Liver (tissue), 9 donors: ENCODE results near the gene TECPR1. TPM values are rescaled to one million over a fixed set of nuclear protein-coding genes. Genes with fewer than 3 reads are reported as not detected.
A peak's percentile ranks its signal among the peaks of the same experiment; 100 is the strongest.

Source experiments
- DNase-seq: peaks from one replicate; pipeline ENCODE4 v3.0.0-alpha.2; 2017; ENCODE audit warnings: low spot score
- H3K27ac ChIP-seq, 2 donors: one replicate each; pipeline ENCODE4 v1.7.0; 2013; ENCODE audit warnings: inconsistent platforms in 2 of 2, low read length in 2 of 2, control low read depth in 1 of 2, low read depth in 1 of 2, mild to moderate bottlenecking in 1 of 2
- H3K27me3 ChIP-seq, 4 donors: one replicate each; pipeline versions ENCODE4 v1.6.1 to v1.7.0; 2013; ENCODE audit warnings: low read length in 3 of 4, inconsistent platforms in 1 of 4, mild to moderate bottlenecking in 1 of 4, moderate library complexity in 1 of 4; ENCODE audit not compliant: control insufficient read depth in 4 of 4, insufficient read depth in 4 of 4
- H3K36me3 ChIP-seq, 4 donors: one replicate each; pipeline versions ENCODE4 v1.6.1 to v1.7.0; 2013; ENCODE audit warnings: low read length in 3 of 4, mild to moderate bottlenecking in 3 of 4, low read depth in 1 of 4, moderate library complexity in 1 of 4; ENCODE audit not compliant: control insufficient read depth in 4 of 4, insufficient read depth in 3 of 4
- H3K4me1 ChIP-seq, 4 donors: one replicate each; pipeline versions ENCODE4 v1.6.1 to v1.7.0; 2013; ENCODE audit warnings: low read length in 3 of 4, mild to moderate bottlenecking in 3 of 4, moderate library complexity in 1 of 4; ENCODE audit not compliant: control insufficient read depth in 4 of 4, insufficient read depth in 4 of 4
- H3K4me3 ChIP-seq, 3 donors: one replicate each; pipeline versions ENCODE4 v1.6.1 to v1.7.0; 2013; ENCODE audit warnings: low read length in 3 of 3, control low read depth in 1 of 3, low read depth in 1 of 3, mild to moderate bottlenecking in 1 of 3
- H3K9ac ChIP-seq, 2 donors: one replicate each; pipeline ENCODE4 v1.7.0; 2013; ENCODE audit warnings: low read length in 2 of 2, mild to moderate bottlenecking in 2 of 2, moderate library complexity in 2 of 2, control low read depth in 1 of 2, low read depth in 1 of 2
- H3K9me3 ChIP-seq, 4 donors: one replicate each; pipeline versions ENCODE4 v1.6.1 to v1.7.0; 2013; ENCODE audit warnings: low read length in 3 of 4; ENCODE audit not compliant: control insufficient read depth in 4 of 4
- EGR1 ChIP-seq, 2 donors: IDR thresholded peaks; 2 replicates each; pipeline ENCODE4 v1.6.1; 2016 to 2018; ENCODE audit warnings: antibody characterized with exemption in 2 of 2, low read depth in 2 of 2
- FOXA1 ChIP-seq: IDR thresholded peaks from 2 replicates; pipeline ENCODE4 v1.6.1; 2016; ENCODE audit warnings: antibody characterized with exemption
- FOXA2 ChIP-seq: IDR thresholded peaks from 2 replicates; pipeline ENCODE4 v1.6.1; 2016; ENCODE audit warnings: antibody characterized with exemption
- GABPA ChIP-seq, 2 donors: IDR thresholded peaks in 1 of 2; conservative IDR thresholded peaks in 1 of 2; 2 replicates each; pipeline ENCODE4 v1.6.1; 2016; ENCODE audit warnings: antibody characterized with exemption in 2 of 2, mild to moderate bottlenecking in 1 of 2, moderate library complexity in 1 of 2
- HNF4A ChIP-seq, 2 donors: conservative IDR thresholded peaks; 2 replicates each; pipeline ENCODE4 v1.6.1; 2016; ENCODE audit warnings: antibody characterized with exemption in 2 of 2, mild to moderate bottlenecking in 2 of 2
- HNF4G ChIP-seq: IDR thresholded peaks from 2 replicates; pipeline ENCODE4 v1.6.1; 2016; ENCODE audit warnings: antibody characterized with exemption
- JUND ChIP-seq, 2 donors: IDR thresholded peaks; 2 replicates each; pipeline ENCODE4 v1.6.1; 2016; ENCODE audit warnings: antibody characterized with exemption in 2 of 2
- NR2F2 ChIP-seq: IDR thresholded peaks from 2 replicates; pipeline ENCODE4 v1.6.1; 2016; ENCODE audit warnings: antibody characterized with exemption
- RAD21 ChIP-seq, 2 donors: IDR thresholded peaks; 2 replicates each; pipeline ENCODE4 v1.6.1; 2016; ENCODE audit warnings: antibody characterized with exemption in 2 of 2, mild to moderate bottlenecking in 2 of 2
- RXRA ChIP-seq, 2 donors: IDR thresholded peaks; 2 replicates each; pipeline ENCODE4 v1.6.1; 2017 to 2018; ENCODE audit warnings: antibody characterized with exemption in 2 of 2, mild to moderate bottlenecking in 1 of 2
- SP1 ChIP-seq: IDR thresholded peaks from 2 replicates; pipeline ENCODE4 v1.6.1; 2018; ENCODE audit warnings: antibody characterized with exemption, mild to moderate bottlenecking
- TAF1 ChIP-seq: conservative IDR thresholded peaks from 2 replicates; pipeline ENCODE4 v1.6.1; 2016; ENCODE audit warnings: antibody characterized with exemption, mild to moderate bottlenecking
- YY1 ChIP-seq: IDR thresholded peaks from 2 replicates; pipeline ENCODE4 v1.6.1; 2016; ENCODE audit warnings: antibody characterized with exemption, mild to moderate bottlenecking
- WGBS: extraction: QIAGEN DNeasy Blood & Tissue Kit; methylation state at CpG from one replicate; pipeline ENCODE4 v1.1.7; 2013; 5-methylcytosine and 5-hydroxymethylcytosine counted together
- polyA plus RNA-seq, 2 donors: library from polyadenylated mRNA; stranded (reverse) in 1 of 2; unstranded in 1 of 2; fragments of 200-250 nt in 1 of 2; fragments of >200 nt in 1 of 2; fragmentation: Nextera tagmentation in 1 of 2; extraction: Ambion mirVana in 1 of 2; gene quantifications; one replicate each; pipeline versions ENCODE4 v1.2.1 to v1.2.3, GENCODE V29; 2013 to 2015
- total RNA-seq, 2 donors: library from RNA; depleted of rRNA; stranded (reverse); fragments of >200 nt; gene quantifications; one replicate each; pipeline ENCODE4 v1.2.3, GENCODE V29; 2014
- TF ChIP-seq, protein P1 (sequence below): fragments of 150-350 bp; IDR thresholded peaks from 2 replicates; pipeline ENCODE4 v1.5.1; 2017; ENCODE audit warnings: improper control_type of control experiment, low read depth, low read length; ENCODE audit not compliant: missing input control
- TF ChIP-seq, protein P2 (sequence below): IDR thresholded peaks from 2 replicates; pipeline ENCODE4 v1.6.1; 2016; ENCODE audit warnings: antibody characterized with exemption
- TF ChIP-seq, protein P3 (sequence below): IDR thresholded peaks from 2 replicates; pipeline ENCODE4 v1.6.1; 2016; ENCODE audit warnings: antibody characterized with exemption
- TF ChIP-seq, protein P4 (sequence below): IDR thresholded peaks from 2 replicates; pipeline ENCODE4 v1.6.1; 2016; ENCODE audit warnings: antibody characterized with exemption
- donor health status: healthy.
- donor health status: healthy.
- donor health status: healthy.
- donor health status: healthy.
- donor health status: healthy.

TECPR1 gene
- total and polyA plus RNA-seq, 4 donors = 3.3 to 16.3 (median 7.8) TPM

DNA sequence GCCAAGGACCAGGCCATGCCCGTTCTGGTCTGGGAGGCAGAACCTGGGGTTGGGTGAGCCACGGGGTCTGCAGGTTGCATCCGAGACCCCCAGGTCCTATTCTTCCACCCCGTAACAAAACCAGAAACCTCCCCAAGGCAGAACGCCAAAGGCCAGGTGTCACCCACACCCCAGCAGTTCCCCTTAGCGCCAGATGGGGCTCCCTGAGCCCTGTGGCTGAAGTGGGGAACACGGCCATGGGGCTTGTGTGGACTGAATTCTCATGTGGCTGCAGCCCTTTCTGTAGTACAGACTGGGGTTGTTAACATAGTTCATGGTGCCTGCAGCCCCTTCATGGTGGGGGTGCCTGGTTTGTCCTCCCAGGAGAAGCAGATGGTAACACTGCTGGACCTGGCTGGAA, 39.7 kb upstream of the TECPR1 start:
- DNase-seq = no peak
- Histone ChIP-seq H3K4me3 (no peak overlapping the region), H3K36me3 (peaks cover 10 to 16% (median 13%) of the 10 kb centered on the region in 4 donors), H3K27me3 (no peaks in the 10 kb centered on the region), H3K27ac (no peak overlapping the region), H3K9me3 (no peaks in the 10 kb centered on the region), H3K9ac (no peak overlapping the region), H3K4me1 (peaks cover 0 to 26% (median 13%) of the 10 kb centered on the region in 4 donors)
- TF ChIP-seq NR2F2 (no peak), HNF4G (no peak), HNF4A (conservative IDR thresholded peaks at IDR 0.05) (no peak), YY1 (no peak), SP1 (no peak), TAF1 (no peak), JUND (IDR thresholded peaks at IDR 0.05) (no peak), RAD21 (IDR thresholded peaks at IDR 0.05) (no peak), FOXA1 (no peak), GABPA (IDR thresholded peaks at IDR 0.05 in 1 of 2, conservative IDR thresholded peaks at IDR 0.05 in 1 of 2) (no peak), FOXA2 (no peak), EGR1 (IDR thresholded peaks at IDR 0.05; ENCODE audit: low read depth in 2 of 2) (no peak), RXRA (IDR thresholded peaks at IDR 0.05) (no peak)
- TF ChIP-seq, protein P1, sequence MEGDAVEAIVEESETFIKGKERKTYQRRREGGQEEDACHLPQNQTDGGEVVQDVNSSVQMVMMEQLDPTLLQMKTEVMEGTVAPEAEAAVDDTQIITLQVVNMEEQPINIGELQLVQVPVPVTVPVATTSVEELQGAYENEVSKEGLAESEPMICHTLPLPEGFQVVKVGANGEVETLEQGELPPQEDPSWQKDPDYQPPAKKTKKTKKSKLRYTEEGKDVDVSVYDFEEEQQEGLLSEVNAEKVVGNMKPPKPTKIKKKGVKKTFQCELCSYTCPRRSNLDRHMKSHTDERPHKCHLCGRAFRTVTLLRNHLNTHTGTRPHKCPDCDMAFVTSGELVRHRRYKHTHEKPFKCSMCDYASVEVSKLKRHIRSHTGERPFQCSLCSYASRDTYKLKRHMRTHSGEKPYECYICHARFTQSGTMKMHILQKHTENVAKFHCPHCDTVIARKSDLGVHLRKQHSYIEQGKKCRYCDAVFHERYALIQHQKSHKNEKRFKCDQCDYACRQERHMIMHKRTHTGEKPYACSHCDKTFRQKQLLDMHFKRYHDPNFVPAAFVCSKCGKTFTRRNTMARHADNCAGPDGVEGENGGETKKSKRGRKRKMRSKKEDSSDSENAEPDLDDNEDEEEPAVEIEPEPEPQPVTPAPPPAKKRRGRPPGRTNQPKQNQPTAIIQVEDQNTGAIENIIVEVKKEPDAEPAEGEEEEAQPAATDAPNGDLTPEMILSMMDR = no peak
- TF ChIP-seq, protein P2, sequence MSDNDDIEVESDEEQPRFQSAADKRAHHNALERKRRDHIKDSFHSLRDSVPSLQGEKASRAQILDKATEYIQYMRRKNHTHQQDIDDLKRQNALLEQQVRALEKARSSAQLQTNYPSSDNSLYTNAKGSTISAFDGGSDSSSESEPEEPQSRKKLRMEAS = no peak
- TF ChIP-seq, protein P3, sequence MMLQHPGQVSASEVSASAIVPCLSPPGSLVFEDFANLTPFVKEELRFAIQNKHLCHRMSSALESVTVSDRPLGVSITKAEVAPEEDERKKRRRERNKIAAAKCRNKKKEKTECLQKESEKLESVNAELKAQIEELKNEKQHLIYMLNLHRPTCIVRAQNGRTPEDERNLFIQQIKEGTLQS = no peak
- WGBS = 88% methylated on average over 7 of the region's 7 CpGs

DNA sequence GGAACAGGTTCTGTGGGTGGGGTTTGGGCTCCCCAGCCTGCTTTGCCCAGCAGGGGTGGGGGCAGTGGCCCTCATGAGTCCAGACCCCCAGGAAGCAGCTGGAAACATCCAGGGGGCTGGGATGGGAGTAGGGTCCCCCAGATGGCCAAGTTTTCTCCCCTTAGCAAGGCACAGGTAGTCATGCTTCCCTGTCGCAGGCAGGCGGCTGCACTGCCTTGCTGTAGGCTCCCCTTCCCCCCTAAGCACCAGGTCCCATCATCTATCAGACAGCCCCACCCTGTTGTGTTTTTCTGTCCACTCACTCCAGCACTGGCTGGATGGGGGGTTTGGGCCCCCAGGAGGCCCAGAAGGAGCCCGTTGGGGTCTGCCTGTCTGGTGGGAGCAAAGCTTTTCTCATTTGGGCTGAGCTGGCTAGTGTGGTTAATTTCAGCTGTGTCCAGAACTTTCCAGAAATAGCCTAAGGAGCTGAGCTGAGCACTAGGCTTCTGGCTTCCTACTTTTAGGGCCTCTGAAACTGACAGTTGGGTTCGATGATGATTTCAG, 37.4 kb upstream of the TECPR1 start:
- WGBS = 88% methylated on average over 4 of the region's 4 CpGs
- Histone ChIP-seq H3K27ac (peak overlapping the region in 1 of 2 donors; percentile 13), H3K9ac (no peak overlapping the region), H3K9me3 (no peaks in the 10 kb centered on the region), H3K4me1 (peaks cover 18 to 43% (median 32%) of the 10 kb centered on the region in 4 donors), H3K27me3 (no peaks in the 10 kb centered on the region), H3K4me3 (no peak overlapping the region), H3K36me3 (peaks cover 10 to 16% (median 14%) of the 10 kb centered on the region in 4 donors)
- DNase-seq = no peak
- no peak for TF ChIP-seq GABPA (IDR thresholded peaks at IDR 0.05 in 1 of 2, conservative IDR thresholded peaks at IDR 0.05 in 1 of 2)
- no peak for TF ChIP-seq HNF4G
- no peak for TF ChIP-seq SP1
- TF ChIP-seq TAF1 = no peak
- TF ChIP-seq, protein P4, sequence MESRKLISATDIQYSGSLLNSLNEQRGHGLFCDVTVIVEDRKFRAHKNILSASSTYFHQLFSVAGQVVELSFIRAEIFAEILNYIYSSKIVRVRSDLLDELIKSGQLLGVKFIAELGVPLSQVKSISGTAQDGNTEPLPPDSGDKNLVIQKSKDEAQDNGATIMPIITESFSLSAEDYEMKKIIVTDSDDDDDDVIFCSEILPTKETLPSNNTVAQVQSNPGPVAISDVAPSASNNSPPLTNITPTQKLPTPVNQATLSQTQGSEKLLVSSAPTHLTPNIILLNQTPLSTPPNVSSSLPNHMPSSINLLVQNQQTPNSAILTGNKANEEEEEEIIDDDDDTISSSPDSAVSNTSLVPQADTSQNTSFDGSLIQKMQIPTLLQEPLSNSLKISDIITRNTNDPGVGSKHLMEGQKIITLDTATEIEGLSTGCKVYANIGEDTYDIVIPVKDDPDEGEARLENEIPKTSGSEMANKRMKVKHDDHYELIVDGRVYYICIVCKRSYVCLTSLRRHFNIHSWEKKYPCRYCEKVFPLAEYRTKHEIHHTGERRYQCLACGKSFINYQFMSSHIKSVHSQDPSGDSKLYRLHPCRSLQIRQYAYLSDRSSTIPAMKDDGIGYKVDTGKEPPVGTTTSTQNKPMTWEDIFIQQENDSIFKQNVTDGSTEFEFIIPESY = no peak
- no peak for TF ChIP-seq EGR1 (IDR thresholded peaks at IDR 0.05; ENCODE audit: low read depth in 2 of 2)
- TF ChIP-seq, protein P3 = no peak
- no peak for TF ChIP-seq RAD21 (IDR thresholded peaks at IDR 0.05)
- TF ChIP-seq FOXA1 = no peak
- TF ChIP-seq, protein P2 = no peak
- TF ChIP-seq YY1 = no peak
- TF ChIP-seq, protein P1 = no peak
- no peak for TF ChIP-seq HNF4A (conservative IDR thresholded peaks at IDR 0.05)
- no peak for TF ChIP-seq NR2F2
- no peak for TF ChIP-seq JUND (IDR thresholded peaks at IDR 0.05)
